Mesodermal cell (in vitro differentiated cells): ENCODE data around the gene DNAH3.
"Not testable (repeated sequence)": the region's sequence is repeated elsewhere in the genome, so short reads cannot be mapped to it uniquely, and the experiment has no call there.

Experiments used
- H3K27ac ChIP-seq: 2 replicates; pipeline ENCODE4 v1.7.0; 2013; ENCODE audit warnings: mild to moderate bottlenecking, low read depth, low read length, moderate library complexity; ENCODE audit not compliant: severe bottlenecking
- H3K36me3 ChIP-seq: 2 replicates; pipeline ENCODE4 v1.7.1; 2013; ENCODE audit warnings: mild to moderate bottlenecking, low read length, moderate library complexity; ENCODE audit not compliant: control insufficient read depth, insufficient read depth
- H3K4me1 ChIP-seq: one replicate; pipeline ENCODE4 v1.7.1; 2013; ENCODE audit warnings: mild to moderate bottlenecking, low read length; ENCODE audit not compliant: insufficient read depth, control insufficient read depth, poor library complexity, severe bottlenecking
- H3K4me3 ChIP-seq: 2 replicates; pipeline ENCODE4 v1.7.0; 2013; ENCODE audit warnings: low read length, control low read depth, mild to moderate bottlenecking; ENCODE audit not compliant: insufficient read depth, poor library complexity, severe bottlenecking; ENCODE audit errors: extremely low read depth
- H3K9me3 ChIP-seq: 2 replicates; pipeline ENCODE4 v1.7.1; 2013; ENCODE audit warnings: mild to moderate bottlenecking, low read length, moderate library complexity; ENCODE audit not compliant: control insufficient read depth
- whole genome bisulfite sequencing, 2 experiments: methylation state at CpG; one replicate each; pipeline ENCODE4 v1.1.5; 2013; ENCODE audit warnings: missing lambda C conversion rate in 2 of 2; ENCODE audit not compliant: insufficient coverage in 2 of 2; 5-methylcytosine and 5-hydroxymethylcytosine counted together

Gene DNAH3

DNA sequence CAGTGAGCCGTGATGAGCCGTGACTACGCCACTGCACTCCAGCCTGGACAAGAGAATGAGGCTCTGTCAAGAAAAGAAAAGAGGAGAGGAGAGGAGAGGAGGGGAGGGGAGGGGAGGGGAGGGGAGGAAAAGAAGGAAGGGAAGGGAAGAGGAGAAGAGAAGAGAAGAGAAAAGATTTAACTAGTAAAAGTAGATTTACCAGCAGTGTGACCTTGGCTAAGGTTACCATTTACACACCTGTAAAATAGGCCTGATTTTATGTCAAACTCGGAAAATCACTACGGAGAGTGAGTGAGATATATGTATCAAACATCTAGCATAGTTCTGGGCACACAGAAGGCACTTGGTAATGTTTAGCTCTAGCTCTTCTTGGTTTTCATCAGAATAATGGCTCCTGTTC is 140.8 kb downstream of the DNAH3 start:
- Histone ChIP-seq H3K4me1 (no peaks in the 10 kb centered on the region), H3K36me3 (no peaks in the 10 kb centered on the region), H3K9me3 (no peaks in the 10 kb centered on the region), H3K27ac (no peak overlapping the region), H3K4me3 (no peak overlapping the region)
- WGBS, 2 experiments: 93 to 100% methylated on average over 1 to 2 of the region's 5 CpGs

- Histone ChIP-seq H3K4me1 (no peaks in the 10 kb centered on the region), H3K4me3 (no peak overlapping the region), H3K36me3 (no peaks in the 10 kb centered on the region), H3K27ac (no peak overlapping the region), H3K9me3 (no peaks in the 10 kb centered on the region)
- 69 to 88% methylated on average over 1 of the region's 1 CpG for WGBS, 2 experiments
These were observed 145.6 kb downstream of the DNAH3 start for GRCh38 chr16:21005008-21005407.

- Histone ChIP-seq H3K4me1 (no peaks in the 10 kb centered on the region), H3K4me3 (no peak overlapping the region), H3K9me3 (no peaks in the 10 kb centered on the region), H3K27ac (no peak overlapping the region), H3K36me3 (no peaks in the 10 kb centered on the region)
- 29 to 39% methylated on average over 2 to 3 of the region's 3 CpGs for WGBS, 2 experiments
These were observed 149.4 kb downstream of the DNAH3 start for GRCh38 chr16:21001262-21001661.

DNA sequence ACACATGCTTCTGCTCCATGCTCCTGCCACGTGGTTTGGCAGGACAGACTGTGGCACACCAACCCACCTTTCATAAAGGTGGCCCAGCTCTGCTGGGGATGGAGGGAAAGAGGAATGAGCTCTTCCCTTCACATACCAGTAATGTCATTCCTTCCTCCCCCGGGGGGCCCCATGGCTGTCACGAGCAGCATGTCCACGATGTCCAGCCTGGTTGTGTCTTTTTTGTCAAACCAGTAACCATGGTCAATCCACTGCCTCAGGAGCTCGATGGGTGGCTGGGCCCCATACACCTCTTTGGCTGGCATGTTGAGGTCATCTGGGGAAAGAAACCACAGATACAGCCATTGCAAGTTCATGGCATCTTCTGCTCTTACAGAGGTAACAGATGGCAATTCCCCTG is 153.5 kb downstream of the DNAH3 start:
- 79 to 92% methylated on average over 4 to 5 of the region's 5 CpGs for WGBS, 2 experiments

DNA sequence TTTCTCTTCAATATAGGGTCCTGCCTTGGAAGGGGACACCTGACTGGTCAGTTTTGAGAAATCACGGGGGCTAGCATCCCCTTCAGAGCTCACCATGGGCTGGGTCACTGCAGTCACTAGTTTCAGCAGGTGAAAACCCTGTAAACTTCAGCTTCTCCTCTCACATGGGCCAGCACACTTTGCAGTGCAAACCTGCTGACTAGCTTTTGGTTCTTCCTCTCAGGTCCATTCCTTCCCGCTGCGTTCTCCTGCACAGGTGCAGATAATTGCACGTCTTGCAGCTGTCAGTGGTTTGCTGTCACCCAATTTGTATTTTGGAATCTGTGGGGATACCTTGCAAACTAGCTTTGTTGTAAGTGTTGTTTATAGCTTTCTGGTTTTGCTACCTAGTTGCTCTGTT is 154.9 kb downstream of the DNAH3 start:
- no peaks in the 10 kb centered on the region for H3K4me1 ChIP-seq
- H3K36me3 ChIP-seq: no peaks in the 10 kb centered on the region
- no peaks in the 10 kb centered on the region for H3K9me3 ChIP-seq
- H3K4me3 ChIP-seq: no peak overlapping the region
- H3K27ac ChIP-seq: no peak overlapping the region
- WGBS, 2 experiments: 83 to 100% methylated on average over 4 of the region's 4 CpGs

More for the DNA sequence above, 153.5 kb downstream of the DNAH3 start:
- Histone ChIP-seq H3K36me3 (no peaks in the 10 kb centered on the region), H3K9me3 (no peaks in the 10 kb centered on the region), H3K27ac (no peak overlapping the region), H3K4me1 (no peaks in the 10 kb centered on the region), H3K4me3 (no peak overlapping the region)

GRCh38 chr16:20989496-20990070 is 161.1 kb downstream of the DNAH3 start:
- not testable (repeated sequence) for H3K4me1 ChIP-seq, H3K36me3 ChIP-seq, H3K27ac ChIP-seq, H3K9me3 ChIP-seq, H3K4me3 ChIP-seq
- 96 to 97% methylated on average over 4 to 21 of the region's 38 CpGs for WGBS, 2 experiments

GRCh38 chr16:20987049-20987448 is 163.6 kb downstream of the DNAH3 start:
- H3K27ac ChIP-seq: no peak overlapping the region

DNA sequence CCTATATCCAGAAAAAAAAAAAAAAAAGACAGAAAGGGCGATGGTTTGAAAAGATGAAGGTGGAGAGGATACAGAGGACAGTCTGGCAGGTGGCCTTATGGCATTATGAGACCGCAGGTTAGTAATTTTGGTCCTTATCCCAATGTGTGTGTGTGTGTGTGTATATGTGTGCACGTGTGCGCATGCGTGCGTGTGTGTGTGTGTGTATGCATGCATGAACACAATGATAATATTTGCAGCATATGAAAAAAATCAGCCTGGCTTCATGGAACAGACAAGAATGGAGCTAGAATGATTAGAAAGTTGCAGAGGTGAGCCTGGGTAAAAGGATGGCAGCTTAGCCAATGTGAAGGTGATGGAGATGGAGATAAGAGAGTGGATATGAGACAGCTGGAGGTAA is 166.6 kb downstream of the DNAH3 start:
- Histone ChIP-seq H3K9me3 (no peaks in the 10 kb centered on the region), H3K4me1 (no peaks in the 10 kb centered on the region)

More at GRCh38 chr16:20987049-20987448, 163.6 kb downstream of the DNAH3 start:
- no peak overlapping the region for H3K4me3 ChIP-seq
- H3K4me1 ChIP-seq: no peaks in the 10 kb centered on the region
- no peaks in the 10 kb centered on the region for H3K36me3 ChIP-seq
- H3K9me3 ChIP-seq: no peaks in the 10 kb centered on the region
- 87 to 100% methylated on average over 2 of the region's 5 CpGs for WGBS, 2 experiments

GRCh38 chr16:20976576-20976975 is 174.1 kb downstream of the DNAH3 start:
- H3K4me1 ChIP-seq: no peaks in the 10 kb centered on the region
- H3K4me3 ChIP-seq: no peak overlapping the region
- H3K9me3 ChIP-seq: no peaks in the 10 kb centered on the region
- no peaks in the 10 kb centered on the region for H3K36me3 ChIP-seq
- WGBS, 2 experiments: 87 to 88% methylated on average over 3 to 4 of the region's 4 CpGs
- no peak overlapping the region for H3K27ac ChIP-seq

More for the DNA sequence above, 166.6 kb downstream of the DNAH3 start:
- Histone ChIP-seq H3K36me3 (no peaks in the 10 kb centered on the region), H3K4me3 (no peak overlapping the region), H3K27ac (no peak overlapping the region)
- WGBS, 2 experiments: 86 to 91% methylated on average over 1 to 5 of the region's 6 CpGs

DNA sequence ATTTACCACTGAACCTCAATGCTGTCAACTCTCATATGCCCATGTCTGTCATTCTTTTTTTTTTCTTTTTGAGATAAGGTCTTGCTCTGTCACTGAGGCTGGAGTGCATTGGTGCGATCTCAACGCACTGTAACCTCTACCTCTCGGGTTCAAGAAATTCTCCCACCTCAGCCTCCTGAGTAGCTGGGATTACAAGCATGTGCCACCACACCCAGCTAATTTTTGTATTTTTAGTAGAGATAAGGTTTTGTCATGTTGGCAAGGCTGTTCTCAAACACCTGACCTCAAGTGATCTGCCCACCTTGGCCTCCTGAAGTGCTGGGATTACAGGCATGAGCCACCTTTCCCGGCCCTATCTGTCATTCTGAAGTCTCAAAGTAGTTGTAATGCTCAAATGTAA is 177.4 kb downstream of the DNAH3 start:
- not testable (repeated sequence) for H3K4me3 ChIP-seq, H3K36me3 ChIP-seq, H3K27ac ChIP-seq, H3K4me1 ChIP-seq, H3K9me3 ChIP-seq
- 100% methylated on average over 3 of the region's 4 CpGs; no CpG with 5 or more reads in 1 of the 2 experiments for WGBS, 2 experiments

GRCh38 chr16:20971401-20971800 is 179.2 kb downstream of the DNAH3 start:
- 91 to 93% methylated on average over 6 of the region's 8 CpGs for WGBS, 2 experiments
- no peaks in the 10 kb centered on the region for H3K9me3 ChIP-seq
- H3K36me3 ChIP-seq: no peaks in the 10 kb centered on the region
- H3K4me1 ChIP-seq: no peaks in the 10 kb centered on the region
- H3K27ac ChIP-seq: no peak overlapping the region
- no peak overlapping the region for H3K4me3 ChIP-seq
